ENCODE measurements around the gene SLC24A4.

Gene SLC24A4

GRCh38 chr14:92317511-92317910, 5.5 kb upstream of the SLC24A4 start:
- H3K4me2 ChIP-seq (ENCODE audit: low read depth, low read length, poor library complexity, severe bottlenecking): no peak overlapping the region
- H3K79me2 ChIP-seq (ENCODE audit: insufficient read depth, low read length): no peaks in the 10 kb centered on the region
- H3K27ac ChIP-seq (ENCODE audit: low read depth, low read length): no peak overlapping the region
- no peak overlapping the region for H2AFZ ChIP-seq (ENCODE audit: low read depth, low read length, severe bottlenecking)
- H3K9ac ChIP-seq (ENCODE audit: low read length): no peak overlapping the region
- H3K4me3 ChIP-seq (ENCODE audit: insufficient read depth, low read length, poor library complexity, severe bottlenecking): no peak overlapping the region
- H4K20me1 ChIP-seq (ENCODE audit: low read depth, low read length): no peaks in the 10 kb centered on the region
- no peak for TF ChIP-seq EZH2phosphoT487 (conservative IDR thresholded peaks at IDR 0.05; ENCODE audit: low read length)
- H3F3A ChIP-seq (ENCODE audit: insufficient read depth): no peaks in the 10 kb centered on the region
- no peaks in the 10 kb centered on the region for H3K27me3 ChIP-seq (ENCODE audit: low read length)
- H3K9me3 ChIP-seq (ENCODE audit: insufficient read depth, low read length): no peaks in the 10 kb centered on the region
- H3K9me2 ChIP-seq (replicated peaks; ENCODE audit: insufficient read depth, low read length): no peaks in the 10 kb centered on the region
- H3K36me3 ChIP-seq (ENCODE audit: low read length): no peaks in the 10 kb centered on the region

GRCh38 chr14:92321701-92322100, 1.3 kb upstream of the SLC24A4 start:
- TF ChIP-seq CTCF (IDR thresholded peaks at IDR 0.05; ENCODE audit: insufficient read depth, low read length, poor library complexity, severe bottlenecking): no peak
- TF ChIP-seq EZH2phosphoT487 (conservative IDR thresholded peaks at IDR 0.05; ENCODE audit: low read length): no peak

GRCh38 chr14:92322516-92322915, 449 bp upstream of the SLC24A4 start:
- H3K9me3 ChIP-seq (ENCODE audit: insufficient read depth, low read length): no peaks in the 10 kb centered on the region
- H3K4me2 ChIP-seq (ENCODE audit: low read depth, low read length, poor library complexity, severe bottlenecking): no peak overlapping the region
- TF ChIP-seq CTCF (IDR thresholded peaks at IDR 0.05; ENCODE audit: insufficient read depth, low read length, poor library complexity, severe bottlenecking) (no peak), EZH2phosphoT487 (conservative IDR thresholded peaks at IDR 0.05; ENCODE audit: low read length) (no peak)
- H4K20me1 ChIP-seq (ENCODE audit: low read depth, low read length): no peaks in the 10 kb centered on the region
- H3K27me3 ChIP-seq (ENCODE audit: low read length): no peaks in the 10 kb centered on the region
- H3K79me2 ChIP-seq (ENCODE audit: insufficient read depth, low read length): no peaks in the 10 kb centered on the region
- no peaks in the 10 kb centered on the region for H3K9me2 ChIP-seq (replicated peaks; ENCODE audit: insufficient read depth, low read length)
- H3K4me3 ChIP-seq (ENCODE audit: insufficient read depth, low read length, poor library complexity, severe bottlenecking): no peak overlapping the region
- no peak overlapping the region for H3K27ac ChIP-seq (ENCODE audit: low read depth, low read length)
- H3F3A ChIP-seq (ENCODE audit: insufficient read depth): no peaks in the 10 kb centered on the region
- no peak overlapping the region for H2AFZ ChIP-seq (ENCODE audit: low read depth, low read length, severe bottlenecking)
- H3K9ac ChIP-seq (ENCODE audit: low read length): no peak overlapping the region
- no peaks in the 10 kb centered on the region for H3K36me3 ChIP-seq (ENCODE audit: low read length)

More at GRCh38 chr14:92321701-92322100, 1.3 kb upstream of the SLC24A4 start:
- Histone ChIP-seq H3K36me3 (ENCODE audit: low read length) (no peaks in the 10 kb centered on the region), H3K9ac (ENCODE audit: low read length) (no peak overlapping the region), H4K20me1 (ENCODE audit: low read depth, low read length) (no peaks in the 10 kb centered on the region), H3F3A (ENCODE audit: insufficient read depth) (no peaks in the 10 kb centered on the region), H3K27ac (ENCODE audit: low read depth, low read length) (no peak overlapping the region), H3K4me3 (ENCODE audit: insufficient read depth, low read length, poor library complexity, severe bottlenecking) (no peak overlapping the region), H2AFZ (ENCODE audit: low read depth, low read length, severe bottlenecking) (no peak overlapping the region), H3K79me2 (ENCODE audit: insufficient read depth, low read length) (no peaks in the 10 kb centered on the region), H3K9me3 (ENCODE audit: insufficient read depth, low read length) (no peaks in the 10 kb centered on the region), H3K9me2 (replicated peaks; ENCODE audit: insufficient read depth, low read length) (no peaks in the 10 kb centered on the region), H3K4me2 (ENCODE audit: low read depth, low read length, poor library complexity, severe bottlenecking) (no peak overlapping the region), H3K27me3 (ENCODE audit: low read length) (no peaks in the 10 kb centered on the region)

- no peak overlapping the region for H3K4me2 ChIP-seq (ENCODE audit: low read depth, low read length, poor library complexity, severe bottlenecking)
- no peaks in the 10 kb centered on the region for H3K9me2 ChIP-seq (replicated peaks; ENCODE audit: insufficient read depth, low read length)
- no peaks in the 10 kb centered on the region for H4K20me1 ChIP-seq (ENCODE audit: low read depth, low read length)
- H3F3A ChIP-seq (ENCODE audit: insufficient read depth): no peaks in the 10 kb centered on the region
- no peaks in the 10 kb centered on the region for H3K36me3 ChIP-seq (ENCODE audit: low read length)
- H2AFZ ChIP-seq (ENCODE audit: low read depth, low read length, severe bottlenecking): no peak overlapping the region
- H3K27me3 ChIP-seq (ENCODE audit: low read length): no peaks in the 10 kb centered on the region
- TF ChIP-seq EZH2phosphoT487 (conservative IDR thresholded peaks at IDR 0.05; ENCODE audit: low read length) (no peak), CTCF (IDR thresholded peaks at IDR 0.05; ENCODE audit: insufficient read depth, low read length, poor library complexity, severe bottlenecking) (no peak)
- no peak overlapping the region for H3K27ac ChIP-seq (ENCODE audit: low read depth, low read length)
- no peaks in the 10 kb centered on the region for H3K79me2 ChIP-seq (ENCODE audit: insufficient read depth, low read length)
- H3K9ac ChIP-seq (ENCODE audit: low read length): no peak overlapping the region
- H3K4me3 ChIP-seq (ENCODE audit: insufficient read depth, low read length, poor library complexity, severe bottlenecking): no peak overlapping the region
- no peaks in the 10 kb centered on the region for H3K9me3 ChIP-seq (ENCODE audit: insufficient read depth, low read length)
These were observed 1.2 kb downstream of the SLC24A4 start for GRCh38 chr14:92323916-92324818.
